Keratinocyte (primary cell): Measurements from ENCODE around the gene PLD5. TPM values are rescaled to one million over a fixed set of nuclear protein-coding genes. Genes with fewer than 3 reads are reported as not detected.

Source experiments
- DNase-seq: peaks from one replicate; pipeline ENCODE4 v3.0.0-alpha.2; 2011; ENCODE audit warnings: low read depth, missing footprints, low spot score
- FAIRE-seq: peaks from 2 replicates; lab custom pipeline; 2011; peaks lifted over from hg19 to GRCh38; lab: Jason Lieb, UNC
- H2AFZ ChIP-seq: 2 replicates; pipeline ENCODE4 v1.6.0; 2012; ENCODE audit warnings: low read length, control low read depth, inconsistent platforms; ENCODE audit not compliant: control insufficient read depth
- H3K27ac ChIP-seq: 2 replicates; pipeline ENCODE4 v1.5.1; 2011; ENCODE audit warnings: low read length; ENCODE audit not compliant: control insufficient read depth, insufficient read depth
- H3K27me3 ChIP-seq: 3 replicates; pipeline ENCODE4 v1.6.0; 2011; ENCODE audit warnings: low read length; ENCODE audit not compliant: control insufficient read depth, insufficient read depth; ENCODE audit errors: extremely low read depth
- H3K36me3 ChIP-seq, 2 experiments: 2 replicates in 1 of 2; 3 replicates in 1 of 2; pipeline ENCODE4 v1.5.1; 2011; ENCODE audit warnings: low read length in 2 of 2, mild to moderate bottlenecking in 1 of 2; ENCODE audit not compliant: control insufficient read depth in 2 of 2, insufficient read depth in 2 of 2; ENCODE audit errors: extremely low read depth in 1 of 2
- H3K4me1 ChIP-seq: 3 replicates; pipeline ENCODE4 v1.5.1; 2011; ENCODE audit warnings: low read length; ENCODE audit not compliant: control insufficient read depth, insufficient read depth; ENCODE audit errors: extremely low read depth
- H3K4me2 ChIP-seq: 3 replicates; pipeline ENCODE4 v1.6.0; 2011; ENCODE audit warnings: low read depth, low read length; ENCODE audit not compliant: control insufficient read depth, insufficient read depth; ENCODE audit errors: extremely low read depth
- H3K4me3 ChIP-seq, 3 experiments: fragments of 200-600 bp in 1 of 3; sonication (generic) in 1 of 3; 2 replicates in 2 of 3; 3 replicates in 1 of 3; pipeline ENCODE4 v1.5.1; 2011 to 2016; ENCODE audit warnings: low read length in 3 of 3, mild to moderate bottlenecking in 3 of 3, control low read depth in 2 of 3, inconsistent platforms in 1 of 3, low read depth in 1 of 3, mixed read lengths in 1 of 3, mixed run types in 1 of 3, moderate library complexity in 1 of 3; ENCODE audit not compliant: control insufficient read depth in 2 of 3, insufficient read depth in 2 of 3; ENCODE audit errors: extremely low read depth in 1 of 3
- H3K79me2 ChIP-seq: 2 replicates; pipeline ENCODE4 v1.6.0; 2012; ENCODE audit warnings: low read length; ENCODE audit not compliant: control insufficient read depth, insufficient read depth
- H3K9ac ChIP-seq: 3 replicates; pipeline ENCODE4 v1.6.0; 2011; ENCODE audit warnings: low read length; ENCODE audit not compliant: control insufficient read depth, insufficient read depth; ENCODE audit errors: extremely low read depth
- H3K9me1 ChIP-seq: 3 replicates; pipeline ENCODE4 v1.6.0; 2011; ENCODE audit warnings: low read length; ENCODE audit not compliant: control insufficient read depth, insufficient read depth; ENCODE audit errors: extremely low read depth
- H3K9me3 ChIP-seq: 2 replicates; pipeline ENCODE4 v1.5.1; 2012; ENCODE audit warnings: low read depth, low read length; ENCODE audit not compliant: control insufficient read depth
- H4K20me1 ChIP-seq: 3 replicates; pipeline ENCODE4 v1.6.0; 2011; ENCODE audit warnings: low read length; ENCODE audit not compliant: control insufficient read depth, insufficient read depth; ENCODE audit errors: extremely low read depth
- EZH2 ChIP-seq: IDR thresholded peaks from one replicate; pipeline ENCODE4 v1.6.1; 2012; ENCODE audit warnings: inconsistent platforms, mild to moderate bottlenecking, low read length, moderate library complexity
- dilution Hi-C: fragments of 300-500 bp; cut with MboI; formaldehyde crosslinking; loops from one replicate; pipeline ENCODE4 v1.7.0; 2020; ENCODE audit warnings: low sequenced_read_pairs; ENCODE audit not compliant: extremely low pct_ligation_motif_present
- polyA plus RNA-seq, 5 experiments: library from polyadenylated mRNA; depleted of rRNA in 3 of 5; stranded (reverse) in 3 of 5; stranded (forward) in 1 of 5; unstranded in 1 of 5; fragments of >200 nt; gene quantifications; 1 replicate in 1 of 5; 2 replicates in 3 of 5; 3 replicates in 1 of 5; pipeline versions ENCODE4 v1.2.1 to v1.2.3, GENCODE V29; 2011 to 2012; ENCODE audit warnings: missing spikeins in 2 of 5, low read depth in 1 of 5, low replicate concordance in 1 of 5
- TF ChIP-seq, protein P1 (sequence below), 3 experiments: IDR thresholded peaks in 1 of 3; conservative IDR thresholded peaks in 1 of 3; optimal IDR thresholded peaks in 1 of 3; 2 replicates in 2 of 3; 3 replicates in 1 of 3; pipeline versions ENCODE3 to v1.5.1; 2011; ENCODE audit warnings: low read length in 3 of 3, mild to moderate bottlenecking in 3 of 3, moderate library complexity in 2 of 3, control low read depth in 1 of 3, inconsistent platforms in 1 of 3; ENCODE audit not compliant: insufficient read depth in 2 of 3; ENCODE audit errors: extremely low read depth in 1 of 3

PLD5 gene
- polyA plus RNA-seq, 1 donor (not counting 4 experiments of a cell fraction or from before 2014, with no cell fraction given) = 7.2 TPM

- Histone ChIP-seq H3K79me2 (no peaks in the 10 kb centered on the region), H2AFZ (no peak overlapping the region), H3K9me3 (no peaks in the 10 kb centered on the region), H4K20me1 (no peaks in the 10 kb centered on the region), H3K4me1 (no peaks in the 10 kb centered on the region), H3K4me3 (no peak overlapping the region), H3K9me1 (no peaks in the 10 kb centered on the region), H3K27me3 (no peaks in the 10 kb centered on the region), H3K9ac (no peak overlapping the region), H3K4me2 (no peak overlapping the region), H3K36me3 (no peaks in the 10 kb centered on the region), H3K27ac (no peak overlapping the region)
- dilution Hi-C loops = no loop called here
- no peak for TF ChIP-seq EZH2
- TF ChIP-seq, protein P1, sequence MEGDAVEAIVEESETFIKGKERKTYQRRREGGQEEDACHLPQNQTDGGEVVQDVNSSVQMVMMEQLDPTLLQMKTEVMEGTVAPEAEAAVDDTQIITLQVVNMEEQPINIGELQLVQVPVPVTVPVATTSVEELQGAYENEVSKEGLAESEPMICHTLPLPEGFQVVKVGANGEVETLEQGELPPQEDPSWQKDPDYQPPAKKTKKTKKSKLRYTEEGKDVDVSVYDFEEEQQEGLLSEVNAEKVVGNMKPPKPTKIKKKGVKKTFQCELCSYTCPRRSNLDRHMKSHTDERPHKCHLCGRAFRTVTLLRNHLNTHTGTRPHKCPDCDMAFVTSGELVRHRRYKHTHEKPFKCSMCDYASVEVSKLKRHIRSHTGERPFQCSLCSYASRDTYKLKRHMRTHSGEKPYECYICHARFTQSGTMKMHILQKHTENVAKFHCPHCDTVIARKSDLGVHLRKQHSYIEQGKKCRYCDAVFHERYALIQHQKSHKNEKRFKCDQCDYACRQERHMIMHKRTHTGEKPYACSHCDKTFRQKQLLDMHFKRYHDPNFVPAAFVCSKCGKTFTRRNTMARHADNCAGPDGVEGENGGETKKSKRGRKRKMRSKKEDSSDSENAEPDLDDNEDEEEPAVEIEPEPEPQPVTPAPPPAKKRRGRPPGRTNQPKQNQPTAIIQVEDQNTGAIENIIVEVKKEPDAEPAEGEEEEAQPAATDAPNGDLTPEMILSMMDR (optimal IDR thresholded peaks at IDR 0.05 in 1 of 3, IDR thresholded peaks at IDR 0.05 in 1 of 3, conservative IDR thresholded peaks at IDR 0.05 in 1 of 3; ENCODE audit: extremely low read depth in 1 of 3, insufficient read depth in 2 of 3, low read length in 3 of 3) = no peak
- no peak for DNase-seq
- no peak for FAIRE-seq
Measured at GRCh38 chr1:242456726-242457269, 67.7 kb downstream of the PLD5 start.

DNA sequence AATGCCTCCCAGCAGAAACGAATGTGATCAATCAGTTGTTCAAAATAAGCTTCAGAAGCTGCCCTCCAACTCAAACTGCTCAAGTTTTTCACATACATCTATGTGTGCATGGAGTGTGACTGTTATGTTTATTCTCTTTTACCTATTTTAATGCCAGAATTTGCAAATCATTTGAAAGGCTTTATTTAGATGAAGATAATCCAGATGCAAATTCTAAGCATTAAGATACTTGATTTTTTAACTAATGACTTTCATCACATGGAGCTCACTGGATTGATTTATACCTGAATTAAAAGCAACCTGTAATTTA, 69.5 kb downstream of the PLD5 start:
- DNase-seq = no peak
- no peak overlapping the region for H3K9ac ChIP-seq
- FAIRE-seq = no peak
- no peaks in the 10 kb centered on the region for H3K9me3 ChIP-seq
- H3K9me1 ChIP-seq = no peaks in the 10 kb centered on the region
- H3K4me2 ChIP-seq = no peak overlapping the region
- H3K36me3 ChIP-seq = peaks cover 0 to 4% of the 10 kb centered on the region in 2 experiments
- no peaks in the 10 kb centered on the region for H4K20me1 ChIP-seq
- H3K4me1 ChIP-seq = no peaks in the 10 kb centered on the region
- H3K27me3 ChIP-seq = no peaks in the 10 kb centered on the region
- H3K4me3 ChIP-seq = no peak overlapping the region
- TF ChIP-seq, protein P1 (optimal IDR thresholded peaks at IDR 0.05 in 1 of 3, IDR thresholded peaks at IDR 0.05 in 1 of 3, conservative IDR thresholded peaks at IDR 0.05 in 1 of 3; ENCODE audit: extremely low read depth in 1 of 3, insufficient read depth in 2 of 3, low read length in 3 of 3) = no peak
- no peak for TF ChIP-seq EZH2
- H3K27ac ChIP-seq = no peak overlapping the region
- H3K79me2 ChIP-seq = no peaks in the 10 kb centered on the region
- dilution Hi-C loops = no loop called here
- H2AFZ ChIP-seq = no peak overlapping the region
